KOPT-K1 (cell line): ENCODE results near the gene TMX1.

Experiments
- H3K27ac ChIP-seq: fragments of 200-600 bp; sonication (generic); 2 replicates; pipeline ENCODE4 v1.5.1; 2016; ENCODE audit warnings: antibody characterized with exemption, mild to moderate bottlenecking, low read depth, low read length; ENCODE audit not compliant: poor library complexity, severe bottlenecking
- H3K36me3 ChIP-seq: fragments of 200-600 bp; sonication (generic); 2 replicates; pipeline ENCODE4 v1.5.1; 2017; ENCODE audit warnings: antibody characterized with exemption, mild to moderate bottlenecking, low read length, moderate library complexity; ENCODE audit not compliant: insufficient read depth
- H3K9me3 ChIP-seq: fragments of 200-600 bp; sonication (generic); 2 replicates; pipeline ENCODE4 v1.5.1; 2017; ENCODE audit warnings: antibody characterized with exemption, low read length, mild to moderate bottlenecking; ENCODE audit not compliant: insufficient read depth, poor library complexity, severe bottlenecking

The TMX1 gene

DNA sequence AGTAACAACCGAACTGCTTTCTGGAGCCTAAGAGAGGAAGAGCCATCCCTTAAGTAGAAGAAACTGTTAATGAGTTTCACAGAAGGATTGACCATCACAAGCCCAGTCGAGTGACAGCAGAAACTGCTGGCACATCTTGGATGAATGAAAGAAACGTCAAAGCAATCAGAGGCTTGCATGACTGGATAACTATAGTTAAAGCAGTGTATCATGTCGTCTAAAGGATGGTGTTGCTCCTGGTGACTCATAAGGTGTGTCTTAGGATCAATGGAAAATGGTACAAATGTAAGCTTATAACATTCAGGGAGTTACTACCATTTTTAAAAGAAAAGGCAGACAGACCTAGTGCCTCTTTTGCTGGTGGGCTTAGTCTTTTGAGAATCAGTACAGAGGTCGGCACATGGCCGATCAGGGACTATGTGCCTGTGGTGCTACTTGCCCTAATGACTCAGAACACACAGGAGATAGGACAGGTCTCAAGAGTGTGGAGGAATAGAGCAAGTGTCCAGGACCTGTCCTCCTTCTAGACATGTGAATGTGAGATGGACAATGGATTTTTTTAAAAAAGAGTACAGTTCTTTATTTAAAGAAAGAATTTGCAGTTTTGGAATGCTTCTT, 55.7 kb downstream of the TMX1 start:
- Histone ChIP-seq H3K36me3 (no peaks in the 10 kb centered on the region), H3K27ac (no peak overlapping the region), H3K9me3 (no peaks in the 10 kb centered on the region)

DNA sequence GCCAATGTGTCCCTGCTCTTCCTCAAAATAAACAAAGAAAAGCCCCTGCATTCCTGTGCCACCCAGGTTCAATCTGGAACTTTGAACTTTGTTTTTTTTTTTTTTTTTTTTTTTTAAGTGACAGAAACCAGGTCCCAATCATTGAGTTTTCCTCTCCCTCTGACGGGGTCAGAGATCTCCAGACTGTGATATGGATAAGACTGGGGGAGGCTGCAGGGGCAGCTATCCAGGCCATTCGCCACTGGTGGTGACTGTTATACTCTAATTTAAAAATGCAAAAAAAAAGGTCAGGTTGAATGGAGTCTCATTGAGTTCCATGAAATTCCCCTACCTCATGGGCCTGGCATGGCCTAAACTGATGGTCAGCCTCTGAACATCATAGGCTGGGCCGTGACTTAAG, 57.0 kb downstream of the TMX1 start:
- Histone ChIP-seq H3K27ac (no peak overlapping the region), H3K9me3 (no peaks in the 10 kb centered on the region), H3K36me3 (no peaks in the 10 kb centered on the region)

DNA sequence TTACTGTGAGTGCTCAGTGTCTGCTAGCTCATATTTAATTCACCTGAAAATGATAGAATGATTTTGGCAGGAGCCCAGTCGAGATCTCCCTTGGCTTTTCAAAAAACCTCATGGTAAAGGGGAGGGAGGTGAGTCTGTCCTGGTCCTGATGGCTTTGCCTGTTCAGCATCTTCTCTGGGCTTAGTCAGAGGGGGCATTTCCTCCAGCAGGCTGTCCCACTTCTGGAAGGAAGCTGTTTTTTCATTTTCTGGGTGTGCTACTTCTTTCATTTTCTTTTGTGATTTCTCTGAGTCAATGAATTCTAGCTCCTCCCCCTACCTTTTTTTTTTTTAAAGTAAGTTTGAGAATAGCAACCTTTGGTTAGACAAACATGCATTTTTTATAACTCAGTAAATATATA, 58.8 kb downstream of the TMX1 start:
- Histone ChIP-seq H3K27ac (no peak overlapping the region), H3K36me3 (no peaks in the 10 kb centered on the region), H3K9me3 (no peaks in the 10 kb centered on the region)

DNA sequence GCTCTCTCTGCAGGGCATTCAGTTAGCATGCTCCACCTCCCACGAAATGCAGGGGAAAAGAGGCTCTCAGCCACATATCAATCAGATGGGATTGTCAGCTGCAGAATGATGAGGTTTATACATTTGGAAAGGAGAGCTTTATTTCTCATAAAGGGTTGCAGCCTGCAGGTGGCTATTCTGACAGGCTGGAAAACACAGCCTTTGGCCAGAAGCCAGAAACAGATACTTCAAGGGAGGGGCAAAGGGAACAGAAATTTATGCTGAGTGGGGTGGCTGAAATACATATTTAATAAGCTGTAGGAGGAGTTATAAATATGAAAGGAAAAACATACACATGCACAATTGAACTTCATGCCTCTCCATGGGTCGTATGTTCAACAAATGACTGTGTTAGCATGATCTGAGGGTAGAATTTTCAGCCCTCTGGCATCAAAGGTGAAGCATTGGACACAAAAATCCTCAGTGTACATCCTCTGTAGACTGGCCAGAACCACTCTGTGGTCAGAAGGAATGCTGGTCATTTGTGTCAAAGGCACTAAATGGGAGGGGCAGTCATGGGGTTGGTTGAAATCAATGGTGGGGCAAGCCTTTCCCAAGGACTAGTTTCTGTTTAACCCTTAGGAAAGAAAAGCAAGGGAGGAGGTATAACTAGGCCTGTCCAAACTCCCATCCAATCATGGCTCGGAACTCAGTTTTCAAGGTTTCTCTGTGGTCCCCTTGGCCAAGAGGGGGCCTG, 62.4 kb downstream of the TMX1 start:
- Histone ChIP-seq H3K36me3 (no peaks in the 10 kb centered on the region), H3K9me3 (no peaks in the 10 kb centered on the region), H3K27ac (no peak overlapping the region)

GRCh38 chr14:51304438-51304837, 64.4 kb downstream of the TMX1 start:
- no peaks in the 10 kb centered on the region for H3K9me3 ChIP-seq
- H3K27ac ChIP-seq, result no peak overlapping the region
- no peaks in the 10 kb centered on the region for H3K36me3 ChIP-seq

DNA sequence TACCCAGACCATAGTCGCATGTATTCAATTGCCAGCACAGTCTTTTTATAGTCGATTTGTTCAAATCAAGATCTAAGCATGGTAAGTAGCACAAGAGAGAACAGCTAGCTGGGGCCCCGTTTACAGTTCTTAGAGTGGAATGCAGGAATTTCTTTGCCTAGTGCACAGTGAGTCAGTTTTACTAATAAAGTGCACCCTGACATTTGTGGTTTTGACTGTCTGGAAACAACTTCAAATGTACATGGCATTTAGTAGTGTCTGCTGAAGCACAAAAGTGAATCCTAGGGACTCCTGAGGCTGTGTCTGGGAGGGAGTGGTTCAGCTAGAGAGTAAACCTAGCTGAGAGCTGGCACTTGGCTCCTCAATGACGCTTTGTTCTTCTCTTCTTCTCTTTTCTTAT, 64.9 kb downstream of the TMX1 start:
- Histone ChIP-seq H3K9me3 (no peaks in the 10 kb centered on the region), H3K27ac (no peak overlapping the region), H3K36me3 (no peaks in the 10 kb centered on the region)

GRCh38 chr14:51305751-51306150, 65.7 kb downstream of the TMX1 start:
- no peaks in the 10 kb centered on the region for H3K9me3 ChIP-seq
- H3K27ac ChIP-seq, result no peak overlapping the region

More at GRCh38 chr14:51305751-51306150, 65.7 kb downstream of the TMX1 start:
- H3K36me3 ChIP-seq, result no peaks in the 10 kb centered on the region
